NCI-H1436 (cell line): ENCODE results near the gene NEIL1.

ENCODE experiments used
- DNase-seq: peaks from one replicate; lab custom pipeline; 2025; lab: John Stamatoyannopoulos, UW

The NEIL1 gene

GRCh38 chr15:75356517-75356916 is 9.7 kb downstream of the NEIL1 start:
- no peak for DNase-seq

DNA sequence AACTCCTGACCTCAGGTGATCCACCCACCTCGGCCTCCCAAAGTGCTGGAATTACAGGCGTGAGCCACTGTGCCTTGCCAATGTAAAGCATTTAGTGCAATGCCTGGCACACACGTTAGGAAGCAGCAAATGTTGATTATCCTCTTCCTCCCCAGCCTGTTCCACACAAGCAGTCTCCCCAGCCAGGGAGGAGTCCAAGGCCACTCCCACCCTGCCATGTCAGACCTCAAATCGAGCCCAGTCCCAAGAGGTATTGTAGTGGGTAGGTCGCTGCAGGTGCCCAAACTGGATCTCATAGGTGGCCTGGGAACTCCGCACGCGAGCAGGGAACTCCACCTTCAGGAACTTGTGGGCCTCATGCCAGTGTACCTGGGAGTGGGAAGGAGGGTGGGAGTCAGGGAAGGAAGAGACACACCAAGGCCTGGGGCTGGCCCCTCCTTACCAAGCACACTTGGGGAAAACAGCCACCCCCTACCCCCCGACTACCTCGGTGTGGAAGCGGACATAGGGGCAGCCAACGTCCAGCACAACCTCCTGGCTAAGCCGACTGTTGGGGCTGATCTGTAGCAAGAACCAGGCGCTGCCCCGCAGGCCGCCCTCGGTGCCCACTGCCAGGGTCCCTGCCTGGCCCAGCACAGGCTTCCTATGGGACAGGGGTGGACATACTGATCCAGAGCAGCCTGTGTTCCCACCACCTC is 11.3 kb downstream of the NEIL1 start:
- no peak for DNase-seq

DNA sequence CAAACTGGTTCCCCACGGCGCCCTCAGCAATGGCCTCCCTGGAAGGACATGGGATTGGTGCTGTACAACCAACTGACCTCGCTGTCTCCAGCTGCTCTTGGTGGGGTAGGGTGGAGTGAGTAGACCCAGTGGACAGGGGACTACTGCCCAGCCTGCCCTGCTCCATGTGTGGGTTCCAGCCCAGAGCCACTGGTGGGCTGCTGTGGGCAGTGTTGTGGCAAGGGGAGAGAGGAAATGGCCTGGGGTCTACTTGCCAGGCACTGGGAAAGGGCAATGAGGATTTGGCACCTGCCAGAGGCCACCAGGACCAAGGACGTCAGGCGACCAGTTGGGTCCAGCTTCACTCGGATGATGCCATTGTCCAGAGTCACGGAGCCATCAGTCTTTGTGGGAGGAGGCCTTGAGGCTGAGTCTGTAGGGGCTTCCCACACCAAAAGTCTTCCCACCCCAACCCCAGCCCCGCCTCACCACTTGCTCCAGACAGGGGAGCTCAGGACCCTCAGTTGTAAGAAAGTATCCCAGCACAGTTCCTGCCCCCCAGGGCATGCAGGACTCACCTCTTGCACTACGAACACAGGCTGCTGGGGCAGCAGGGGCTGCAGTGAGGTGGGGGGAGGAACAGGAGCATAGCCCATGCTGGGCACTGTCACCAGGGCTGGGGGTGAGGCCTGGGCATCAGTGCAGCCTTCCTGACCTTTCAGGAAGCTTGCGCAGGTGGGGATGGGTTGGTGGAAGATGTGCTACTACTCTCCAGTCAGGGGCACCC is 12.1 kb downstream of the NEIL1 start:
- no peak for DNase-seq

- no peak for DNase-seq
Observed at GRCh38 chr15:75359537-75360250, 12.9 kb downstream of the NEIL1 start.

DNA sequence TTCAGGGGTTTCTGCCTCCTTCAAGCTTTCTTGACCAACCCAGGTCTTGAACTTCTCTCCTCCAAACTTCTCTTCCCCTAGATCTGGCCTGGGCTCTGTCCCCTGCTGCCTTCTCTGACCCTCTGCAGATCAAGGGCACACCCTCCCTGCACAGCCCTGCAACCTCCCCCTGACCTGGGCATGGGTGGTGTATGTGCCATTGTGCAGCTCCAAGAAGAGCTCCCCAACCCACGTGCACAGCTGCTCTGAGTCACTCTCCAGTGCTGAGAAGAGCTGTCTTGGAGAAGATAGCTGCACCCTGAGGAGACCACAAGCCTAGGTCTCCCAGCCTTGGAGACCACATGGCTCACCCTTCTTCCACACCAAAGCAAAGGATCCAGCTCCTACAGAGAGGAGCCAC is 13.6 kb downstream of the NEIL1 start:
- no peak for DNase-seq

- DNase-seq = no peak
Observed at GRCh38 chr15:75360856-75361255, 14.0 kb downstream of the NEIL1 start.

GRCh38 chr15:75361361-75361988 is 14.6 kb downstream of the NEIL1 start:
- no peak for DNase-seq

- no peak for DNase-seq
Observed at GRCh38 chr15:75361989-75362641, 15.3 kb downstream of the NEIL1 start.

- no peak for DNase-seq
Observed at GRCh38 chr15:75362642-75363249, 15.9 kb downstream of the NEIL1 start.

DNA sequence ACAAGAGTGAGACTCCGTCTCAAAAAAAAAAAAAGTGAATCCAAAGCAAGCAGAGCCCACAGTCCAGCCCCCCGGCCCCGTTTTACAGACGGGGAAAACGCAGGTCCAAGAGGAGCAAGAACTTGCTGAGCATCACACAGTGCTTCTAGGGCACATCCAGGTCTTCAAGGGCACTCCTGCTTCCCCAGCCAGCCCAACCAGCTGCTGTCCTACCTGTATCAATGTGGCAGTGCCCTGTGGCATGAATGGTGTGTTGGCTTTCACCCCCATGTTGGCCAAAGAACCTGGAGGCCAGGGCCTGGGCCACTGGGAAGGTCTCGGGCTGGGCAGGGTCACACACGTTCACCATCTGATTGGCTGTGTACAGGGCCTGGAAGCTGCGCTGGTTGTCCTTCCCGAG is 16.9 kb downstream of the NEIL1 start:
- DNase-seq = no peak

DNA sequence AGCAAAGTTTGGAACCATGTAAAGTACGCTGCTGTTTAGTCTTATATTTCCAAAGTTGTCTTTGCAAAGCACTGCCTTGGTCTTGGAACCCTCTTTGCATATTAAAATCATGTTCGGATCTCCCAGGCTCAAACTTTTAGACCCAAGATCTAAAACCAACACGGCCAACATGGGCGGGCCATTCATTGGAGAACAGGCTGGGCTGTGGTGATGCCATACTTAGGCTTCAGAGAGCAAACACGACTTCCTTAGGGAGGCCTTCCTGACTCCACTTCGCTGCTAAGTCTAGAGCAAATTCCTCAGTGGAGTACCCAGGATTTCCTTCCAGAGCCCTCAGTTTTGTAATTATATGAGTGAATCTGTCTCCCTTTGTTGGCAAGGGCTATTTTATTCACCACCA is 18.0 kb downstream of the NEIL1 start:
- no peak for DNase-seq

GRCh38 chr15:75366163-75366562 is 19.3 kb downstream of the NEIL1 start:
- no peak for DNase-seq

DNA sequence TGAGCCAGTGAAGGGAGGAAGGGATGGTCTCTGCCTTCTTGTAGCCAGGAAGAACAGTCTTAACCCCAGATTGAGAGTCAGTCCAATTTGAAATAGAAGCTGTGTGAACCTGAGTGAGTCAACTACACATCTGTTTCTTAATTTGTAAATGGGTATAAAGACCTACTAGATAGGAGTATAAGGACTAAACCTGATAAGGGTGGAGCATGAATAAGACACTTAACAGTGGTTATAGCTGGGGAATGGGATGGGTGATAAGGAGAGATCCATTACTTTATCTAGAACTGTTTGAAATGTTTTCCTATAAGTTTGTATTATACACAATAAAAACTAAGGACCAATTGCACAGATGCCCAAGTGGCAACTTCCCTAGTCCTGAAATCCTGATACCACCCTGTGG is 20.2 kb downstream of the NEIL1 start:
- DNase-seq = no peak

DNA sequence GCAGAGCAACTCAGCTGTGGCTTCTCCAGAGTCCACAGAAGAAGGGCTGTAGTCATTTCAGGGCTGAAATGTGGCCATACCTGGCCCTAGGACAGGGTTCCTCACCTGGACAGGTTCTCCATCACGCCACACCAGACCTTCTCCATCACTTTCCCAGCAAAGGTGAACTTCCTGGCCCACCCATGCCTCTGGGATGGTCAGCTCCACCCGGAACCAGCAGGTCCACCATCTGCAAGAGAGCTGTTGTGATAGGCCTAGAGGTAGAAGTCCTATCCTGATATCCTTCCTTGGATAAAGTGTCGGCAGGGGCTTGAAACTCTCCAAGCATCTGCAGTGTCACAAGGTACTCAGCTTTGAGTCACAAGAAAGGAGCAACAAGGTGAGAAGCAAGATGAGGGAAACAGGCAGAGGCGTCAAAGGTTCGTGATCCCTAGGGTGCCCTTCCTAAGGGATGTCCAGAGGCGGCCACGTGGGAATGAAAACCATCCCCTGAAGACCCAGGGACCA is 20.6 kb downstream of the NEIL1 start:
- no peak for DNase-seq

- peak; percentile 95 for DNase-seq
Observed at GRCh38 chr15:75367913-75368688, 21.3 kb downstream of the NEIL1 start, which contains the start of gene MAN2C1. Gene MAN2C1 (minus strand): TSS chr15:75368607. CDS start chr15:75368583, 24 bp downstream.

GRCh38 chr15:75368689-75369239 is 21.9 kb downstream of the NEIL1 start:
- no peak for DNase-seq

GRCh38 chr15:75369897-75370581 is 23.2 kb downstream of the NEIL1 start:
- no peak for DNase-seq

- DNase-seq = no peak
Observed at GRCh38 chr15:75371486-75371885, 24.6 kb downstream of the NEIL1 start.

DNA sequence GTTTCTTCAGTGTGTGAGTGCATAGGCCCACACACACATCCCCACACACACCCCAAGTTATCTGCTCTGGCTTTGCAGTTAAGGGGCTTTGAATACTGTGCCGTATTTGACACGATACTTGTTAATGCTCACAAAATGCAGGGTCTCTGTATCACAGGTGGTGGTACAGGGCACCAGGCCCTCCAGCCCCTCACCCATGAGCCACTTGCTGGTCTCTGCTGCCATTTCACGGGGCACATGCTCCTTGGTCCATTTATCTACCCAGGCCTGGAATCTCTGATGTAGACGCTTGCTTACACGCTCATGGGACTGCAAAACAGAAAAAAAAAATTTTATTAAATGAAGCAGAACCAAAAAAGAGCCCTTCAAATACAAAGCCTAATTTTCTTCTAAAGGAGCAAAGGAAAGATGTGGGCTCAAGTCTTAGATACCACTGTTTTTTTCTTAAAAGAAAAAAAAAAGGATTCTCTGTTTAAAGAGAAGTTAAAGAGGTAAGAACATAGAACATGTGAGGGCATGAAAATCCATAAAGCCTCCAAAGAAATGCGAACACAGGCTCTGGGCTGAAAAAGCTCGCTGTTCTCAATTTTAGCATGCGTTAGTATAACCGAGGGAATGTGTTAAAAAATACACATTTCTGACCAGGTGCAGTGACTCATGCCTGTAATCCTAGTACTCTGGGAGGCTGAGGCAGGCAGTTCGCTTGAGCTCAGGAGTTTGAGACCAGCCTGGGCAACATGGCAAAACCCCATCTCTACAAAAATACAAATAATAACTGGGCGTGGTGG is 25.3 kb downstream of the NEIL1 start:
- no peak for DNase-seq
